ENCODE data around the gene ATF3.

ATF3 gene

DNA sequence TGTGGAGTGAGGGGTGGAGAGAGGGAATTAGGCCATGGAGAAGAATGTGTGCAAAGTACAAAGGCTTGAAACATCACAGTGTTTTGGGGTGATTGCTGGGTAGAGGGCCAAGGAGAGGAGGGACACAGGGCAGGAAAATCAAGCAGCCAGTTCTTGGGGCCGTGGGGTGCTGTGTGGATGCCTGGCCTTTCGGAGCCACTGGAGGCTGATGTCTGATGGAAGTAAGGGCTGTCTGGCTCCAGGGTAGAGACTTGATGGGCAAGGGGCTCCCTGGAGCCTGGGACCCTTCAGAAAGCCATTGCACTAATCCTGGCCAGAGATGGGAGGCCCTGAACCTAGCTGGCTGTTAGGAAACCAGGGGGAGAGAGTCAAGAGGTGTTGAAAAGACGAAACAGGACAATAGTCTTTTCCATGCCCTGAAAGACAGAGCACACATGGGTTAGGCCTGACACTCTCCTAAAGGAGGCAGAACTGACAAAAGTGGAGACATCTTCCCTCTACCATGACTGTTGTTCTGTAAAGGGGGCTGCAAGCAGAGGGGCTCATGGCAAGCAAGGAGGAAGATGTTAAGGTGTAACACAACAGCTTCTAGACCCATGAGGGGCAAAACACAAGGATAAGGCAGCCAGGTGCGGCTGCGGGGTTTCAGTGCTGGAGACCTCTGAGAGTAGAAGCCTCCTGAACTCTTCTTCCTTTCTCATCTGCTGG, 21.0 kb downstream of the ATF3 start:
- TF ChIP-seq, protein P1, sequence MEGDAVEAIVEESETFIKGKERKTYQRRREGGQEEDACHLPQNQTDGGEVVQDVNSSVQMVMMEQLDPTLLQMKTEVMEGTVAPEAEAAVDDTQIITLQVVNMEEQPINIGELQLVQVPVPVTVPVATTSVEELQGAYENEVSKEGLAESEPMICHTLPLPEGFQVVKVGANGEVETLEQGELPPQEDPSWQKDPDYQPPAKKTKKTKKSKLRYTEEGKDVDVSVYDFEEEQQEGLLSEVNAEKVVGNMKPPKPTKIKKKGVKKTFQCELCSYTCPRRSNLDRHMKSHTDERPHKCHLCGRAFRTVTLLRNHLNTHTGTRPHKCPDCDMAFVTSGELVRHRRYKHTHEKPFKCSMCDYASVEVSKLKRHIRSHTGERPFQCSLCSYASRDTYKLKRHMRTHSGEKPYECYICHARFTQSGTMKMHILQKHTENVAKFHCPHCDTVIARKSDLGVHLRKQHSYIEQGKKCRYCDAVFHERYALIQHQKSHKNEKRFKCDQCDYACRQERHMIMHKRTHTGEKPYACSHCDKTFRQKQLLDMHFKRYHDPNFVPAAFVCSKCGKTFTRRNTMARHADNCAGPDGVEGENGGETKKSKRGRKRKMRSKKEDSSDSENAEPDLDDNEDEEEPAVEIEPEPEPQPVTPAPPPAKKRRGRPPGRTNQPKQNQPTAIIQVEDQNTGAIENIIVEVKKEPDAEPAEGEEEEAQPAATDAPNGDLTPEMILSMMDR (IDR thresholded peaks at IDR 0.05; ENCODE audit: borderline replicate concordance, insufficient read depth, low read depth, low read length), result no peak
- no peak overlapping the region for H3K4me3 ChIP-seq (ENCODE audit: low read depth, low read length)

DNA sequence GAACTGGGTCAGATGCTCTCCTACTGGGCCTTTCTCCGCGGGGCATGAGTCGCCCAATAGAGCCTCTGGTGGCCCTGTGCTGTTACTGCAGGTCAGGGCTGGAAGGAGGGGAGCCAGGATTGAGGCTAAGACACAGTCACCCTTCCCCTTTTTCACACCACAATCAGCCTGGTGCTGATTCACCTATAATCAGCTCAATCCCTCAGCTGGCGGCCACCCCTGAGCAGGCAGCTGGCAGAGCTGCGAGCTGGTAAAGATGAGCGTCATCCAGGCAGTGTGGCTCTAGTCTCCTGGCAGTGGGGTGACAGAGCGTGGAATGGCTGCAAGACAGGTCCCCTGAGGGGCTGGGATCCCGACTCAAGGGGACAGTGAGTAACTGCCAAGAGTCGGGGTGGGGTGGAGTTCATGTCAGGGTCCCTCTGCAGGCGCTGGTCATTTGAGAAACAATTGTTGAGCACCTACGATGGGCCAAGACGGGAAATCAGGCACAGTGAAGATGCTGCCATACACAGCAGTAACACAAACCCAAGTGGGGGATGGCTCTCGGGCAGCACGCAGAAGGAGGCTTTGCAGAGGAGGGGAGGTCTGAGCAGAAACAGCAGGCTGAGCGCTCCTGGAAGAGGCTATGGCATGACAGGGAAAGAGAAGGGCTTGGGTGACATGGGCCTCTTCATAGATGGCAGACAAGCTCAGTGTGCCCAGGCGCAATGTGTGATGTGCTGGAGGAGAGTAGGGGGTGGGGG, 21.8 kb downstream of the ATF3 start:
- H3K4me3 ChIP-seq (ENCODE audit: low read depth, low read length), result no peak overlapping the region
- TF ChIP-seq, protein P1 (IDR thresholded peaks at IDR 0.05; ENCODE audit: borderline replicate concordance, insufficient read depth, low read depth, low read length), result peak; percentile 97

DNA sequence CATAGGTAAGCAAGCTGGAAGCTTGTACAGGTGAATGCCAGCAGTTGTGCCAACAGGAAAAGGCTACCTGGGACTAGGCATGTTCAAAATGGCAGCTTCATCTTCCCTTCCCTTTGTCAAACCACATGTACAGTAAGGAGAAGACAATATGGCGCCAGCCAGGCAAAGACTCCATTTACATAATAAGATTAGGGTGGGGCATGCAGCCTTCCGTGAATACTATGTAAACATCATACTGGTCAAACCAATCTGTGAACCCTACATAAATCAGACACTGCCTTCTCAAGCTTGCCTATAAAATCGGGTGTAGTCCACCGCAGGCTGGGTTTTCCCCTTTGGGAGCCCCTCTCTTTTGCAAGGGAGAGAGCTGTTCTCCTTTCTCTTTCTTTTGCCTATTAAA, 24.6 kb downstream of the ATF3 start:
- TF ChIP-seq, protein P1 (IDR thresholded peaks at IDR 0.05; ENCODE audit: borderline replicate concordance, insufficient read depth, low read depth, low read length), result no peak
- no peak overlapping the region for H3K4me3 ChIP-seq (ENCODE audit: low read depth, low read length)

DNA sequence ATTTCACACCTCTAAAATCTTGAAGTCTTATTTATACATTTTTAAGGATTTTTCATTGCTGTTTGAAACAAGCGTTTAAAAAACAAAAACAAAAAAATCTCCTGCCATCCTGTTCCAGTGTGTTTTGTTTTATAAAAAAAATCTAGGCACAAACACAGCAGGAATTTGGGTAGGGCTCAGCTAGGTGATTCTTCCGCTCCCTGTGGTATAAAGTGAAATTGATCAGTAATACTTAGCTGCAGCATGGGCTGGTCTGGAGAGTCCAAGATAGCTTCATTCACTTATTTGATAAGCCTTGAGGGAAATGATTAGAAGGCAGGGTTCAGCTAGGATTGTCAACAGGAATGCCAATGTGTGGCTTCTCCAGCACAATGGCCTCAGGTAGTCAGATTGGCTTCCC, 25.7 kb downstream of the ATF3 start:
- TF ChIP-seq, protein P1 (IDR thresholded peaks at IDR 0.05; ENCODE audit: borderline replicate concordance, insufficient read depth, low read depth, low read length), result no peak

DNA sequence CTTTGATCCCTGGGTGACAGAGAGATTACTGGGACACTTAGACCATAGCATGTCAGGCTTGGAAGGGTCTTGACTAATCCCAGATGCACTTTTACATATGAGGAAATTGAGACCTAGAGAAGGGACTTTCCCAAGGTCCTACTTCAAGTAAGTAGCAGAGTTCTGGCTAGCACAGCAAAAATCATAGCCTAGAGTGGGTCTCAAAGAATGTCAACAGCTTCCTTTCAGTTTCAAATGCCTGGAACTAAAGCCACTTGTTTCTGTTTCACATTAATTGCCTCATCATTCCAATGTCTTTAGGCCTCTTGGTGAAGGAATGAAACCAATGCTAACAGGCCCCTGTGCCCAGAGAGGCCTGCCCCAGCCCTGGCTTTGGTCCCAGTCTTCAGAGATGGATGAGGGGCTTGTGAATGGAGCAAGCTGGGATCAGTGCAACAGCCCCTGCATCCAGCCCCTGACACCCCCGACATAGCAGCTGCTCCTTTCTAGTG, 26.6 kb downstream of the ATF3 start:
- no peak overlapping the region for H3K4me3 ChIP-seq (ENCODE audit: low read depth, low read length)

More for the DNA sequence above, 25.7 kb downstream of the ATF3 start:
- no peak overlapping the region for H3K4me3 ChIP-seq (ENCODE audit: low read depth, low read length)

DNA sequence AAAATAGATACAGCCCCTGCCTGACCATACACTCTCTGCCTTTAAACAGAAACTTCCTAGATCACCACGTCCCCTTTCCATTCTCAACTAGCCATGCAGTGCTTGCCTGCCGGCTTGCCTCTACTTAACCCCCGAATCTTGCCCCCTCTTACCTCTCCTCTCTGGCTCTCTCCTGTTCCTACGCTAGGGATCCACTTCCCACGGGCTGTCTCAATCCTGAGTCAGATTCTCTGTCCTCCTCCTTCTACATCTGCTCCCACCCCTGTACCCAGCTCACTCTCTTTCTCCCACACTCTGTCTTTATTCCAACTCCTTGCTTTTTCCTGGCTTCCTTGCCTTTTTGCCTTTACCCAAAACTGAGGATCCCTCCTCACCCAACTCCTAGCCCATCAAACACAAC, 29.3 kb downstream of the ATF3 start:
- no peak overlapping the region for H3K4me3 ChIP-seq (ENCODE audit: low read depth, low read length)
- TF ChIP-seq, protein P1 (IDR thresholded peaks at IDR 0.05; ENCODE audit: borderline replicate concordance, insufficient read depth, low read depth, low read length), result no peak

More for the DNA sequence above, 26.6 kb downstream of the ATF3 start:
- TF ChIP-seq, protein P1 (IDR thresholded peaks at IDR 0.05; ENCODE audit: borderline replicate concordance, insufficient read depth, low read depth, low read length), result no peak
